ENCODE measurements around the gene PAPOLB.
A peak's percentile ranks its signal among the peaks of the same experiment; 100 is the strongest.

PAPOLB gene

GRCh38 chr7:4876586-4876985 lies 14.8 kb upstream of the PAPOLB start:
- H3K4me3 ChIP-seq (ENCODE audit: low read depth, low read length): no peak overlapping the region
- no peak for DNase-seq (ENCODE audit: low read depth)
- TF ChIP-seq, protein P1, sequence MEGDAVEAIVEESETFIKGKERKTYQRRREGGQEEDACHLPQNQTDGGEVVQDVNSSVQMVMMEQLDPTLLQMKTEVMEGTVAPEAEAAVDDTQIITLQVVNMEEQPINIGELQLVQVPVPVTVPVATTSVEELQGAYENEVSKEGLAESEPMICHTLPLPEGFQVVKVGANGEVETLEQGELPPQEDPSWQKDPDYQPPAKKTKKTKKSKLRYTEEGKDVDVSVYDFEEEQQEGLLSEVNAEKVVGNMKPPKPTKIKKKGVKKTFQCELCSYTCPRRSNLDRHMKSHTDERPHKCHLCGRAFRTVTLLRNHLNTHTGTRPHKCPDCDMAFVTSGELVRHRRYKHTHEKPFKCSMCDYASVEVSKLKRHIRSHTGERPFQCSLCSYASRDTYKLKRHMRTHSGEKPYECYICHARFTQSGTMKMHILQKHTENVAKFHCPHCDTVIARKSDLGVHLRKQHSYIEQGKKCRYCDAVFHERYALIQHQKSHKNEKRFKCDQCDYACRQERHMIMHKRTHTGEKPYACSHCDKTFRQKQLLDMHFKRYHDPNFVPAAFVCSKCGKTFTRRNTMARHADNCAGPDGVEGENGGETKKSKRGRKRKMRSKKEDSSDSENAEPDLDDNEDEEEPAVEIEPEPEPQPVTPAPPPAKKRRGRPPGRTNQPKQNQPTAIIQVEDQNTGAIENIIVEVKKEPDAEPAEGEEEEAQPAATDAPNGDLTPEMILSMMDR (conservative IDR thresholded peaks at IDR 0.05; ENCODE audit: low read depth, low read length): no peak

DNA sequence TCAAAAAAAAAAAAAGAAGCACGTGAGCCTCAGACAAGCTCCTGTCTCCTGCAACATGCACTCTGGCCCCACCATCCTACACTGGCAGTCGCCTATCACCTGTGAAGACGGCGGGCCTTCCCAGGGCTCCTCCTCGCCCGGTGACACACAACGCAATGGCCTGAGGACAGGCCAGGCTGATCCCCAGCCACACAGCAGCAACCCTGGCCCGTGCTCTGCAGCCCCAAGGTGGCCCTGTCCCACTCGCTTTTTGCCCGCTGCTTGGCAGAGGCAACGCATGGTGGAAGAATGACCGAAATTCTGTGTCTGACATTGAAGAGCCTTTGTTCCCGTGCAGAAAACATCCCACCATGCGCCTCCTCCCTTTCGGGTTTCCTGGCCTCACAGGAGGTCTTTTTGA lies 13.6 kb upstream of the PAPOLB start:
- no peak overlapping the region for H3K4me3 ChIP-seq (ENCODE audit: low read depth, low read length)
- TF ChIP-seq, protein P1 (conservative IDR thresholded peaks at IDR 0.05; ENCODE audit: low read depth, low read length): no peak
- no peak for DNase-seq (ENCODE audit: low read depth)

- no peak overlapping the region for H3K4me3 ChIP-seq (ENCODE audit: low read depth, low read length)
- TF ChIP-seq, protein P1 (conservative IDR thresholded peaks at IDR 0.05; ENCODE audit: low read depth, low read length): no peak
- no peak for DNase-seq (ENCODE audit: low read depth)
Measured at GRCh38 chr7:4873071-4873944, 11.5 kb upstream of the PAPOLB start.

DNA sequence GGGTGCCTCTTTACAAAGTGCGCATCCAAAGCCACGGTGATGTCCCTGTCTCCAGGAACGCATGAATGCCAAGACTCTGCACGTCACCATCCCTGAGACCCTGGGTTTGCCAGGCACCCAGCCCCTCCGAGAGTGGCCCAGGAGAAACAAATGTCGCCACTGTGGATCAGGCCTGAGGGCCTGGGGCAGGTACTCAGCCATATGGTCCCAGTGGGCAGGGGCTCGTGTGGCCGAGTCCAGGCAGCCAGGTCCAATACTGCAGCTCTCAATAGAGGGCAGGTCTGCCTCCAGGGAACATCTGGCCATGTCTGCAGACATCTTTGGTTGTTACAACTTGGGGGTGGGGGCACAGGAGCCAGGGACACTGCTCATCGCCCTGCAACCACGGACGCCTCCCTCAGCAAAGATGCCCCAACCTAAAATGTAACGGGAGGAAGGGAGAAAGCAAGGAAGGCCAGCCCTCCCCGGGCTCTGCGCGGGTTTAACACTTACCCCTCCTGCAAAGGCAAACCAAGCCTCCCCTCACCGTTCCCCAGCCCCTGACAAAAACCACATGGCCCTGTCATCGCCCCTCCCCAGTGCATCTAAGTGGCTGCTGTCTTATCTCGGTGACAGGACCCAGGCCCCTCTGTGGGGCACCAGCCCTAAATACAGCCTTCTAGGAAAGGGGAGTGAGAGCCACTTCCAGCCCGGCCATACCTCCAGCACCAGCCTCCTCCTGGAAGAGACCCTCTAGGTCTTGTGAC lies 10.3 kb upstream of the PAPOLB start:
- no peak for DNase-seq (ENCODE audit: low read depth)
- TF ChIP-seq, protein P1 (conservative IDR thresholded peaks at IDR 0.05; ENCODE audit: low read depth, low read length): no peak
- H3K4me3 ChIP-seq (ENCODE audit: low read depth, low read length): no peak overlapping the region

GRCh38 chr7:4871056-4871680 lies 9.3 kb upstream of the PAPOLB start:
- peak overlapping the region; percentile 4 for H3K4me3 ChIP-seq (ENCODE audit: low read depth, low read length)
- peak; percentile 40 for DNase-seq (ENCODE audit: low read depth)
- TF ChIP-seq, protein P1 (conservative IDR thresholded peaks at IDR 0.05; ENCODE audit: low read depth, low read length): no peak

GRCh38 chr7:4868493-4868892 lies 6.7 kb upstream of the PAPOLB start:
- DNase-seq (ENCODE audit: low read depth): no peak
- TF ChIP-seq, protein P1 (conservative IDR thresholded peaks at IDR 0.05; ENCODE audit: low read depth, low read length): no peak
- no peak overlapping the region for H3K4me3 ChIP-seq (ENCODE audit: low read depth, low read length)

Data from choroid plexus epithelial cell (primary cell).